Endodermal cell (in vitro differentiated cells): Measurements from ENCODE around the gene ZNF615. TPM values are rescaled to one million over a fixed set of nuclear protein-coding genes. Genes with fewer than 3 reads are reported as not detected.
A peak's percentile ranks its signal among the peaks of the same experiment; 100 is the strongest.
"Not testable (repeated sequence)": the region's sequence is repeated elsewhere in the genome, so short reads cannot be mapped to it uniquely, and the experiment has no call there.

Source experiments
- DNase-seq: peaks from one replicate; pipeline ENCODE4 v3.0.0-alpha.2; 2017
- H3K27ac ChIP-seq: 2 replicates; pipeline ENCODE4 v1.5.1; 2013; ENCODE audit warnings: mild to moderate bottlenecking, low read depth, low read length, moderate library complexity
- H3K27me3 ChIP-seq: 2 replicates; pipeline ENCODE4 v1.6.1; 2013; ENCODE audit warnings: mild to moderate bottlenecking, low read length, moderate library complexity; ENCODE audit not compliant: insufficient read depth, control insufficient read depth, poor library complexity, severe bottlenecking
- H3K36me3 ChIP-seq: 2 replicates; pipeline ENCODE4 v1.7.0; 2013; ENCODE audit warnings: mild to moderate bottlenecking, low read length, moderate library complexity; ENCODE audit not compliant: control insufficient read depth, insufficient read depth
- H3K4me1 ChIP-seq: one replicate; pipeline ENCODE4 v1.7.0; 2013; ENCODE audit warnings: low read length; ENCODE audit not compliant: control insufficient read depth, insufficient read depth
- H3K4me3 ChIP-seq: 2 replicates; pipeline ENCODE4 v1.5.1; 2013; ENCODE audit warnings: mild to moderate bottlenecking, low read length, moderate library complexity
- H3K9ac ChIP-seq: 2 replicates; pipeline ENCODE4 v1.6.1; 2013; ENCODE audit warnings: mild to moderate bottlenecking, low read length, moderate library complexity; ENCODE audit not compliant: poor library complexity, severe bottlenecking; ENCODE audit errors: extremely low read depth
- H3K9me3 ChIP-seq: 2 replicates; pipeline ENCODE4 v1.6.1; 2013; ENCODE audit warnings: mild to moderate bottlenecking, low read length, moderate library complexity; ENCODE audit not compliant: control insufficient read depth
- H3K27ac Mint-ChIP-seq: 2 replicates; pipeline ENCODE4 v1.8.0; 2020; ENCODE audit warnings: mixed read lengths
- H3K27me3 Mint-ChIP-seq: 2 replicates; pipeline ENCODE4 v1.8.0; 2021; ENCODE audit warnings: mild to moderate bottlenecking, mixed read lengths; ENCODE audit not compliant: insufficient read depth
- H3K36me3 Mint-ChIP-seq: 2 replicates; pipeline ENCODE4 v1.8.0; 2020; ENCODE audit warnings: low read depth, mixed read lengths
- H3K4me1 Mint-ChIP-seq: 2 replicates; pipeline ENCODE4 v1.8.0; 2020; ENCODE audit warnings: mixed read lengths
- H3K4me3 Mint-ChIP-seq: 2 replicates; pipeline ENCODE4 v1.8.0; 2020; ENCODE audit warnings: mild to moderate bottlenecking, moderate library complexity, mixed read lengths
- H3K9me3 Mint-ChIP-seq: 2 replicates; pipeline ENCODE4 v1.8.0; 2020; ENCODE audit warnings: mild to moderate bottlenecking, mixed read lengths
- WGBS, 2 experiments: methylation state at CpG; one replicate each; pipeline versions ENCODE4 v1.1.5 to v1.1.7; 2013; ENCODE audit warnings: missing lambda C conversion rate in 2 of 2, mixed read lengths in 1 of 2; ENCODE audit not compliant: insufficient coverage in 1 of 2, insufficient read length in 1 of 2; 5-methylcytosine and 5-hydroxymethylcytosine counted together
- total RNA-seq, 2 donors: library from RNA; stranded (reverse); fragmentation: NEBNext Ultra II Directional in 1 of 2; extraction: Animal tissue kit (Norgen Biotek cat#: 25700) in 1 of 2; gene quantifications; 2 replicates in 1 of 2; 3 replicates in 1 of 2; pipeline ENCODE4 v1.2.1, GENCODE V29; 2021
- TF ChIP-seq, protein P1 (sequence below): fragments of 200-600 bp; sonication (generic); conservative IDR thresholded peaks from 2 replicates; pipeline ENCODE4 v1.5.0; 2021; ENCODE audit warnings: antibody characterized with exemption, mild to moderate bottlenecking

Gene ZNF615
- total RNA-seq, 2 donors from 2014 or later: 19.3 to 29.1 TPM

DNA sequence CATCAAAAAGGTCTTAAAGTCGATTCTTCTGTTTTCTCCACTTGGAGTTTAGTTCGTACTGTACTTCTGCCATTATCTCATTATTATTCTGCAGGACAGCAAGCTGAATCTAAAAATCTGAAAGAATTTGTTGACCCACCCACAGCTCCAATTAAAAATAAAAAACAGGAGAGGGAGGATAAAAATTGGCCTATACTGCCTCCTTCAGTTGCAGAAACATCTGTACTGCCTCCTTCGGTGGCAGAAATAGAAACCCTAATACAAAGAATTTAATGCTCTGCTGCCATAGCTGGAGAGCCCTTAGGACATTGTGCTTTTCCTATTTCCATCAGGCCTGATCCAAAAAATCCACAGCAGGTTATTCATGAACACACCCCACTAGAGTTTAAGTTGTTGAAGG, 31.2 kb downstream of the ZNF615 start:
- 86 to 93% methylated on average over 2 to 3 of the region's 3 CpGs for WGBS, 2 experiments
- Mint-ChIP-seq H3K36me3 (peaks cover 94% of the 10 kb centered on the region), H3K27ac (no peak overlapping the region), H3K27me3 (no peaks in the 10 kb centered on the region), H3K4me3 (no peak overlapping the region), H3K9me3 (peaks cover 88% of the 10 kb centered on the region), H3K4me1 (no peaks in the 10 kb centered on the region)
- DNase-seq: no peak
- Histone ChIP-seq H3K27ac (no peak overlapping the region), H3K27me3 (no peaks in the 10 kb centered on the region), H3K4me1 (no peaks in the 10 kb centered on the region), H3K9ac (no peak overlapping the region), H3K9me3 (peaks cover 99% of the 10 kb centered on the region), H3K4me3 (no peak overlapping the region), H3K36me3 (peaks cover 46% of the 10 kb centered on the region)
- TF ChIP-seq, protein P1, sequence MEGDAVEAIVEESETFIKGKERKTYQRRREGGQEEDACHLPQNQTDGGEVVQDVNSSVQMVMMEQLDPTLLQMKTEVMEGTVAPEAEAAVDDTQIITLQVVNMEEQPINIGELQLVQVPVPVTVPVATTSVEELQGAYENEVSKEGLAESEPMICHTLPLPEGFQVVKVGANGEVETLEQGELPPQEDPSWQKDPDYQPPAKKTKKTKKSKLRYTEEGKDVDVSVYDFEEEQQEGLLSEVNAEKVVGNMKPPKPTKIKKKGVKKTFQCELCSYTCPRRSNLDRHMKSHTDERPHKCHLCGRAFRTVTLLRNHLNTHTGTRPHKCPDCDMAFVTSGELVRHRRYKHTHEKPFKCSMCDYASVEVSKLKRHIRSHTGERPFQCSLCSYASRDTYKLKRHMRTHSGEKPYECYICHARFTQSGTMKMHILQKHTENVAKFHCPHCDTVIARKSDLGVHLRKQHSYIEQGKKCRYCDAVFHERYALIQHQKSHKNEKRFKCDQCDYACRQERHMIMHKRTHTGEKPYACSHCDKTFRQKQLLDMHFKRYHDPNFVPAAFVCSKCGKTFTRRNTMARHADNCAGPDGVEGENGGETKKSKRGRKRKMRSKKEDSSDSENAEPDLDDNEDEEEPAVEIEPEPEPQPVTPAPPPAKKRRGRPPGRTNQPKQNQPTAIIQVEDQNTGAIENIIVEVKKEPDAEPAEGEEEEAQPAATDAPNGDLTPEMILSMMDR: no peak

DNA sequence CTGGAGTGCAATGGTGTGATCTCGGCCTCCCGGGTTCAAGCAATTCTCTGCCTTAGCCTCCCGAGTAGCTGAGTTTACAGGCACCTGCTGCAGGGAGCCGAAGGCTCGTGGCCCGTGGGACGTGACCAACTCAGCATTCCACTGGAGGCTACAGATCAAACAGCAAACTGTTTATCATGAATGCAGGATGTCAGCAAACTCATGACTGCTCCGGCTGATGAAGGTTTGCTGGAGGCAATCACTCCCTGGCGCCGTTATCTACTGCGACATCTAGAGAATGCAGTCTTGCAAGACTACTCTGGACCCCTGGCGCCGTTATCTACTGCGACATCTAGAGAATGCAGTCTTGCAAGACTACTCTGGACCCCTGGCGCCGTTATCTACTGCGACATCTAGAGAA, 32.2 kb downstream of the ZNF615 start:
- not testable (repeated sequence) for H3K27ac ChIP-seq, H3K27ac Mint-ChIP-seq, H3K4me3 Mint-ChIP-seq, H3K4me1 ChIP-seq, H3K27me3 ChIP-seq, H3K9ac ChIP-seq, H3K4me1 Mint-ChIP-seq, H3K4me3 ChIP-seq, H3K27me3 Mint-ChIP-seq, DNase-seq
- Mint-ChIP-seq H3K36me3 (peaks cover 95% of the 10 kb centered on the region), H3K9me3 (peaks cover 92% of the 10 kb centered on the region)
- peaks cover 100% of the 10 kb centered on the region for H3K9me3 ChIP-seq
- WGBS, 2 experiments: 95% methylated on average over 12 to 17 of the region's 17 CpGs
- peaks cover 56% of the 10 kb centered on the region for H3K36me3 ChIP-seq

DNA sequence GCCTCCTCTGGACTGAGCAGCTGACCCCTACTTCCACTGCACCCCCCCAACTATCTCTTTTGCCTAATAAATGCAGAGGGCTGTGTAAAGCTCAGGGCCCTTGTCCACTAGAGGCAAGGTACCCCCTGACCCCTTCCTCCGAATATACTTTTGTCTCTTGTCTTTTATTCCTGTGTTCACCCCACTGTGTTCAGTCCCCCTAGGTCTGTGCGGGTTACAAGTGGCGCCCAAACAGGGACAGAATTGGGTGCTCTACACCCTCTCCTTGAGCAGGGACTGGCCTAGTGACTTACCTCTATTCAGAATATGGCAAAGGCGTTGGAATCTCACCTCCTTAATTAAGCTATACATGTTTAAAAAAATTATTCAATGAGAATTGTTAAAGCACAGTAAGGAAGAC, 36.4 kb downstream of the ZNF615 start:
- H3K9me3 Mint-ChIP-seq: peaks cover 93% of the 10 kb centered on the region
- Histone ChIP-seq H3K27ac (no peak overlapping the region), H3K9me3 (peaks cover 100% of the 10 kb centered on the region), H3K27me3 (no peaks in the 10 kb centered on the region), H3K9ac (no peak overlapping the region), H3K4me3 (peak overlapping the region; percentile 70), H3K36me3 (peaks cover 79% of the 10 kb centered on the region), H3K4me1 (no peaks in the 10 kb centered on the region)
- DNase-seq: no peak
- no peaks in the 10 kb centered on the region for H3K4me1 Mint-ChIP-seq
- H3K27me3 Mint-ChIP-seq: peaks cover 1% of the 10 kb centered on the region
- H3K27ac Mint-ChIP-seq: no peak overlapping the region
- TF ChIP-seq, protein P1: no peak
- WGBS, 2 experiments: 94 to 95% methylated on average over 3 of the region's 4 CpGs
- H3K4me3 Mint-ChIP-seq: no peak overlapping the region
- peaks cover 87% of the 10 kb centered on the region for H3K36me3 Mint-ChIP-seq

DNA sequence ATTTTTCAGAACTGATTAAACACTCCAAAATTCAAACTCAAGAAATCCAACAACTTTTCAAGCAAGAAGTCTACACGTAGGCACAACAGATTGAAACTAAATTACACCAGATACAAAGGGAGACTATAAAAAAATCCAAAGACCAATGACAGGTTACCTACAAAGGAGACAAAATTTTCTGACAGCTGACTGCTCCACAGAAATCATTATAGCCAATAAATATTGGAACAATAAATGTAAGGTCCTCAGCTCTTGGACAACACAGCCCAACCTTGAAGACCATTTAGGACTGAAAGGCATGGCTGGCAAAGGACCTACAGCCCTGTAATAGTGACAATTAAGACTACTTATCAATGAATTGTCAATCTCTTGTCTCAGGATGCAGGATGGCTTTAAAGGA, 37.3 kb downstream of the ZNF615 start:
- H3K27ac ChIP-seq: no peak overlapping the region
- no peak overlapping the region for H3K9ac ChIP-seq
- H3K4me1 Mint-ChIP-seq: no peaks in the 10 kb centered on the region
- WGBS, 2 experiments: 71 to 97% methylated on average over 1 of the region's 1 CpG
- TF ChIP-seq, protein P1: no peak
- H3K36me3 Mint-ChIP-seq: peaks cover 89% of the 10 kb centered on the region
- H3K27me3 Mint-ChIP-seq: peaks cover 1% of the 10 kb centered on the region
- no peak for DNase-seq
- H3K27ac Mint-ChIP-seq: no peak overlapping the region
- H3K4me3 Mint-ChIP-seq: no peak overlapping the region
- peaks cover 100% of the 10 kb centered on the region for H3K9me3 ChIP-seq
- peaks cover 95% of the 10 kb centered on the region for H3K9me3 Mint-ChIP-seq
- H3K36me3 ChIP-seq: peaks cover 88% of the 10 kb centered on the region
- H3K27me3 ChIP-seq: no peaks in the 10 kb centered on the region
- peak overlapping the region; percentile 70 for H3K4me3 ChIP-seq
- H3K4me1 ChIP-seq: no peaks in the 10 kb centered on the region
